GM21576 (cell line): ENCODE results near the gene GFOD1.

Experiments
- ATAC-seq: cut with Tn5 transposase; IDR thresholded peaks from one replicate; pipeline ENCODE4 v1.9.1; 2021; ENCODE audit warnings: mild to moderate bottlenecking, moderate library complexity; ENCODE audit not compliant: unreplicated experiment

The GFOD1 gene

DNA sequence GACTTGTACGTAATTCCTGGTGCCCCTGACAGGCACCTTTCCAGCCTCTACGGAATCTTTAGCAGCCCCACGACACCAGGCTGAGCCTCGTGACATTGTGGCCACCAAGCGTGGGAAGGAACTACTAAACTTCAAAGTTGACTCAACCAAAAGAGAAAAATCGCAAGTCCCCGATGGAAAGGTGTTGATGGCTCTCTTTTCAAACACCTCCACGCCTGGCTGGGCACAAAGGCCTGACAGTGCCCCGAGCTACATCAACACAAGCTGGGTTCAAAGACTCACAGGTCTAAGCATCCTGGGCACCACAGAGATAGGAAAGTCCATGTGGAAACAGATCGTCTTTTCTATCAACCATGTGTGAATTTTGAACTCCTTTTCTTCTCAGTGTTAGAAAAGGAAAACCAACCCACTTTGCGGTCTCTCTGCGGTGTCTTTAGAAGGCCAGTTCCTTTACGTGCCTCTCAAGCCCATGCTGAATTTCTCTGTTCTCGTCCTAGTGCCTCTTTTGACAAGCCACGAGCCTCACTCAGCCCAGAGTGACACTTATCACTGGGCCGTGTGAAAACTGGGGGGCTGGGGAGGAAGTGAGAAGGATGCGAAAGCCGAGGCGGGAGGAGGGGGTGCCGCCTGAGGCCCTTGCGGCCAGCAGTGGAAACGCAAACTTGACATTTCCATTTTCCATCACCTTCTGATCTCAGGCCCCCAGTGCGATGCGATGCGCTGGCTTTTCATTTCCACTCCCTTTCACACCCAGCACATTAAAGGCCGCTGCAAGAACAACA lies 59.4 kb downstream of the GFOD1 start:
- ATAC-seq, result peak; percentile 61

- no peak for ATAC-seq
Measured at GRCh38 chr6:13427316-13427715, 60.1 kb downstream of the GFOD1 start.

GRCh38 chr6:13425943-13426931 lies 61.2 kb downstream of the GFOD1 start:
- ATAC-seq, result no peak

DNA sequence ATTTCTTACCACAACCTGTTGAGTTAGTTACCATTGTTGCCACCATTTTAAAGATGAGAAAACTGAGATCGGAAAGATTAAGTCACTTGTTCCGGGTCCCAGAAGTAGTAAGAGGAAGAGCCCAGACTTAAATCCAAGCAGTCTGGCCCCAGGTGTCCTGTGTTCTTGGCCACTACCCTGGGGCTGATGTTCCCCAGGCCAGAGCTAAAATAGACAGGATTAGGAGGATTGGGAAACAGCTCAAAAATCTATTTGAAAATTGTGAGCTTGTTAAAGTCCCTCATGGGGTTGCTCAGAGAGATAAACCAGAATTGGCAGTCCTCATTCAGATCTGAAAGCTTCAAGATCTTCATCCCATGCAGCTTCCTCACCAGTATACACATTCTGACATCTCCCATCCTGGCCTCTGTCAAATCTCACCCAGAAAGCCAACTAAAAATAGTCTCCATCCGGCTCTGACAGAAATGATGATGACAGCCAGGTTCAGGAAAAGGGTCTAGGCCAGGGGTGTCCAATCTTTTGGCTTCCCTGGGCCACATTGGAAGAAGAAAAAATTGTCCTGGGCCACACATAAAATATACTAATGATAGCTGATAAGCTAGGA lies 62.0 kb downstream of the GFOD1 start:
- ATAC-seq, result no peak

DNA sequence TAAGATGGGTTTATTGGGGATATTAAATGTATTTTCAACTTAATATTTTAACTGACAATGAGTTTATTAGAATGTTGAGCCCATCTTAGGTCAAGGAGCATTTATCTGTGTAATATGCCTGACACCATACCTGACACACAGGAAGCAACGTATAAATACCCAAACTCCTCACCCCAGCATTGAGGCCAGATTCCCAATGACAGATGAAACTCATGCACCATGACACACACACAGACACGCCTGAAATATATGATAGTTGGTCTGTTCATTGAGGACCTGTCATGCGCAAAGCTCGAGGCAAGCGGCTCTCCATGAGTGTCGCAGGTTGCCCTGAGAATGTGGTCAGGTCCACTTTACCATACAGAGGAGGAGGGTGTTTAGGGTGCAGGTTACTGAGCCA lies 64.1 kb downstream of the GFOD1 start:
- no peak for ATAC-seq

GRCh38 chr6:13422681-13423221 lies 64.6 kb downstream of the GFOD1 start:
- no peak for ATAC-seq

DNA sequence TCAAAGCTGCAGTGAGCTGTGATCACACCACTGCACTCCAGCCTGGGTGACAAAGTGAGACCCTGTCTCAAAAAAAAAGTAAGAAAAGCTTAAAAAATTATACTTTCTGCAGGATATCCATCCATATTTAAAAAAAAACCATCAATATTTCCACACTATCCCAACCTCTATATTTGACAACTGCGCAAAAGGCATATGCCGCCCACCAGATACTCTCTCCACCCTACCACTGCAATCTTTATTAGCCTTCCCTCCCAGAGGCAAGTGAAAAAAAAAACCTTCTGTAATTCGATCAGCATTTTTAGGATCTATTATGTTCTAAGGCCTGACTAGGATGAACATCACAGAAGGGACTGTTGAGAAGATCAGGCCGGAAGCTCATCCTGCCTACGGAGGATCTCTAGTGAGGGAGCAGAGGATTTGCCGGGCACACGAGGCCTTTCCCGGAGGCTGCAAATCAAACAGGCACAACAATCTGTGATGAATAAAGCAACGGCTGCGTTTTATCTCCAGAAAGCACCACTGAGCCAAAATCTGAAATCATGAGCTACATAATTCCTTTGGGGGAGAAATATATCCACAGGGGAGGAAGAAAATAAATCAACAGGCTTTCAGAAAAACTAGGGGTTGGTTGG lies 65.9 kb downstream of the GFOD1 start:
- ATAC-seq, result no peak

GRCh38 chr6:13420269-13420668 lies 67.1 kb downstream of the GFOD1 start:
- no peak for ATAC-seq

- ATAC-seq, result no peak
Measured at GRCh38 chr6:13419422-13420195, 67.8 kb downstream of the GFOD1 start.

DNA sequence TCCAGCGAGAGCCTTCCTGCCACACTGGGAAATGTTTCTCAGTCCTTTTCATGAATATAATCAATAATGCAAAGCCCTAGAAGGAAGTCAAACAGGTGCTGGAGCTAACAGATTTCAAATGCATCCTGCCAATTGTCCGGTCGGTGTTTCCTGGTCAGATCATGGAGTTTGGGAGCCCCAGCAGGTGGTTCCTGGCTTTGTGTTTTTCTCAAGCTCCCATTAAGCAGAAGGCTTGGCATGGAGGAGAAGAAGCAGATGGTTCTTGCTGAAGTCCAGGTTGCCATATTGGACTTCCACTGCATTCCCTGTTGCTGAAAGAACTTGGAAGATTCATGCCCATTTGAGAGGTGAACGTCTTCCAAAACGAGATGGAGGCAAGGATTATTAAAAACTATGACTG lies 68.6 kb downstream of the GFOD1 start:
- no peak for ATAC-seq

DNA sequence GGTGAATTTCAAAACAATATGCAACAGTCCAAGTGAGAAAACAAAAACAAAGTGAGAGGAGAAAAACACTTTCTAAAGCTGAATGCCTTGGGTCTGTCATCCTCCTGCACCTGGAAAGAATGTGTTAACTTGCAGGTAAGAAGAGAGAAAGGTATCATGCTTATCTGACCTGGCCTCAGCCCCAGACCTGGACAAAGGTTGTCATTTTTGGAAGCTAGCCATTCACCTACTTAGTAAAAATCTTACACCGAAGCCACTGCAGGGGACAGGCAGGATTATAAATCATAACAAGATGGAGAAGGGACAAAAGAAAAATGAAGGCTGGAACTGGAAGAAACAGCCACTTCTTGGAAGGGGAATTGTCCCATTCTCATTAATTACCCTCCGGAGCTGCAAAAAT lies 69.4 kb downstream of the GFOD1 start:
- no peak for ATAC-seq

DNA sequence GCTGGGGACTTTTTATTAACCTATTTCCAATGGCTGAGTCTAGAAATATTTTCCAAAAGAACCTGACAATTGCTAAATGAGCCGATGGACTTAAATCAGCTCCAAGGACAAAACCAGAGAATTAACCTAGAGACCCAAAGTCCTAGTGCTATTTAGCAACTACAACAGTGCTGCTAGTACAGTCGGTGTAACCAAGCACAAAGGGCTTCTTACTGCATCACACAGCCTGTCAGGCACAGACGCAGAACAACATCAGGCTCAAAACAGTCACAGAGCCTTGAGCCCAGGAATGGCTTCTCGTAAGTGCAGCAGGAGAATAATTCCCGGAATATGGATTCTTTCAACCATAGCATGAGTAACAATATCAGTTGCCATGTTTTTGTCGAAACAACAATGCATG lies 70.0 kb downstream of the GFOD1 start:
- ATAC-seq, result no peak

DNA sequence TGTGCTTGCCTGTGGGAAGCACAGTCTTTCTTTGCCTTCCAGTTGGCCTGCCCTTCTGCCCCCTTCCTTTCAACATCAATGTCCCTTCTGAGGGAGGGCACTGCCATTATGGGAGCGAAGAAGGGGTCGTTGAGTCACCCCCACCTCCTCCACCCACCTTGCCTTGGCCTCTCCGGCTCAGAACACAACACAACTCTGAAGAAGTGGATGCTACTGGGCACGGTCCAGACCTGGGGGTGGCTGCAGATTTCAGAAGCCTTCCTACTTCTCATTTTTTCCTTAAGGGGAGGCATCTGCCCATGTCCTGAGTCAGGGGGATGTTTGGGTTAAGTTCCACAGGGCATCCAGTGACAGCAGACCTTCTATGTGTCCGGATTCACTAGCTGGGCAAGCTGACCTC lies 72.1 kb downstream of the GFOD1 start:
- no peak for ATAC-seq

DNA sequence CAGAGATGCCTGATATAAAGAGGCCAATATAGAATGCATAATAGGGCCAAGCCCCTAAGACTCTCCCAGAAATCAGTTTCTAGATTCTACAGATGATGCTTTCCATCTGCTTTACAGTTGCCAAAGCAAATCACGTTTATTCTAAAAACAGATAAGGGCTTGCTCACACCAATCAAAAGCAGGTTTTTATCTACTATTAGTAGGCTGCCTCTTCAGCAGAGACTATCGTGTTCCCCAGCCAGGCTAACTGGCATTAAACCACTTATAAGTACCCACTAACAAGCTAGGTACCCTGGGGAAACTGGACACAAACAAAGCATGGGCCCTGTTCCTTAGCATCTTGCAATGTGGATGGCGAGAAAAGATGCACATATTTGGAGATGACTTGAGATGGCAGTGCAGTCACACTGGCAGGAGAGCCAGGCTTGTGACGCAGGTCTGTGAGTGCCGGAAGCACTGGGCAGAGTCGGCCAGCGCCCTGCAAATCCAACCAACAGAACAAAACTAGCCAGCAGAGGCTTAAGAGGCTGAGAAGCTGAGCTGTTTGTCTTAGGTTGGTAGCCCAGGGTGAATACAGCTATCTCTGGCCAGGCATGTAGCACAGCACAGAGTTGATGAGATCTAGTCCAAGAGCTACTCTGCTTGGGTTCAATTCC lies 73.4 kb downstream of the GFOD1 start:
- ATAC-seq, result no peak

DNA sequence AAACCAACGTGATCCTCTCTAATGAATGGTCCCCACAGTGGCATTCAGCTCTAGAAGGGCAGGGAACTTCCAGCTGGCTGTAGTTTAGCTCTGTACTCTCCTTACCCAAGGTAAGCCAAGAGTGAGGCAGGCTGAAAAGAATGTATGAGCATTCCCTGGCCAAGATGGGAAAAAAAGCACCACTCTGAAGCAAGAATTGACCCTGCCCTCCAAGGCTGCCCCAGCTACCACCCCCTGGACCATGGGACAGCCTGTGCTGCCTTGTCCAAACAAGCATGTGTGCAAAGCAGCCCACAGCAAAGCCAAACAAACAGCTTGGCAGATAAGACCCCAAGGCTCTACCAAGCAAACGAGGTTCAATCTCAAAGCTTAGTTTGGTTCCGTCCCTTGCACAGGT lies 73.9 kb downstream of the GFOD1 start:
- no peak for ATAC-seq

DNA sequence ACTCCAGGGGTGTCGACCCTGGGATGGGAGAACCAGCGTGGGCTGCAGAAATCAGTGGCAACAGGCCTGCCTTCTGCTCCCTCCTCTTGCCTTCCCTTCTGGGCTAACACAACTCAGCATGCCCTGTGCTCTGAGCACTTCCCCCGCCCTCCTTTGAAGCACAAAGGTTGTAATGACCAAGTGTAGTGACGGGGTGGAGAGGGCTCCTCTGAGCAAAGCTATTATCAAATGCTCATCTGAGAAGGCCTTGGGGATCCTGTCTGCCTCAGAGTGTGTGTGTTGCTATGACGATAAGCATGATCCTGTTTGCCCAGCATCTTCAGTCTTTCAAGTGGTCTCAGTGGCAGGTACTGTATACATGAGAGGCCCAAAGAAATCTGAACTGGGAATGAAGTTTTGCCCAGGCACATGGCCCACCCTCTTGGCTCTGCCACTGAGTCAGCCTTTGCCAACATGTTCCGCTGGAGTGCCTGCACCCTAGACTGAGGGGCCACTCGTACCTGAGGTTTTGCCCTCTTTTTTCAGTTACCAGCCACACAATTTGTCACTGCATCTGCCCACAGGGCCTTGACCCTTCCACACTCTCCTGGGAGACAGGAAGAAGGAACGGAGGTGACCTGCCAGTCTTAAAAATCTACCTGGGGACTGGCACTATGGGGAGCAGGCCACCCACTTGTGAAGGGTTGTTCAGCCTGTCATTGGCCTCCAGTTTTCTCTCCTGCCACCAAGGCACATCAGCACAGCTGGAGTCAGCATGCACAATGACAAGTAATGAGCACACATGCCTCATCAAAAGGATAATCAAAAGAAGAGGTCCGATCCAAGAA lies 74.5 kb downstream of the GFOD1 start:
- no peak for ATAC-seq

DNA sequence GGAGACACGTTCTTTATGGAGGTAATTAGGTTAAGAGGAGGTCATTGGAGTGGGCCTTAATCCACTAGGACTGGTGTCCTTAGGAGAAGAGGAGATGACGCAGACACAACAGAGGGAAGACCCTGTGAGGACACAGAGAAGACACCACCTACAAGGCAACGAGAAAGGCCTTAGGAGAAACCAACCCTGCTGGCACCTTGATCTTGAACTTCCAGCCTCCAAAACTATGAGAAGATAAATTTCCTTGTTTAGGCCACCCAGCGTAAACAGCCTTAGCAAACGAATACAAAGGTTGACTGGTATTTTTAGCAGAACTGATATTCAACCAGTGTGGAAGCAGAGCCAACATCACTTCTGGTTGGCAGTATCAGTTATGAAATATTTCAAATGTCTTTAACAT lies 75.2 kb downstream of the GFOD1 start:
- ATAC-seq, result no peak

DNA sequence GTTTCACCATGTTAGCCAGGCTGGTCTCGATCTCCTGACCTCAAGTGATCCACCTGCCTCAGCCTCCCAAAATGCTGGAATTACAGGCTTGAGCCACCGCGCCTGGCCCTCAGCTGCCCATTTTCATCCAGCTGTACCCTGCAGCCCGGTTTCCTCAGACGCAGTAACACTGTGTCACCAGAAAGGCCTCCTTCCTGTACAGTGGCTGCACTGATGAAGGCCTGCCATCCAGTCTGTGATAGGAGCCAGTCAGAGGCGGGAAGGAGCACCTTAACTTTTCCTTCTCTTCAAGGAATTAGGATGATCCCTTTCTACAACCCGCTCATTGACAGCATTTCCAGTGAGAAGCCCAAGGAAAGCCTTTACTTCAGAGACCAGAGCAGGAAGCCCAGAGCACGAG lies 75.9 kb downstream of the GFOD1 start:
- no peak for ATAC-seq

GRCh38 chr6:13409991-13410390 lies 77.4 kb downstream of the GFOD1 start:
- ATAC-seq, result no peak
